Measurements from ENCODE around the gene ARHGAP12. TPM values are rescaled to one million over a fixed set of nuclear protein-coding genes. Genes with fewer than 3 reads are reported as not detected.

Gene ARHGAP12
- total RNA-seq, 1 donor from 2014 or later: 21.7 TPM

GRCh38 chr10:31953080-31953479, 24.4 kb upstream of the ARHGAP12 start:
- intact Hi-C loops (cut with DNase I): no loop called here
- DNase-seq (ENCODE audit: low spot score): no peak

- intact Hi-C loops (cut with DNase I): no loop called here
- DNase-seq (ENCODE audit: low spot score): no peak
These were observed 23.4 kb upstream of the ARHGAP12 start for GRCh38 chr10:31952066-31952465.

GRCh38 chr10:31949266-31949665, 20.6 kb upstream of the ARHGAP12 start:
- intact Hi-C loops (cut with DNase I): no loop called here
- no peak for DNase-seq (ENCODE audit: low spot score)

GRCh38 chr10:31948021-31948420, 19.4 kb upstream of the ARHGAP12 start:
- intact Hi-C loops (cut with DNase I): no loop called here
- no peak for DNase-seq (ENCODE audit: low spot score)

GRCh38 chr10:31947144-31947926, 18.7 kb upstream of the ARHGAP12 start:
- DNase-seq (ENCODE audit: low spot score): no peak
- intact Hi-C loops (cut with DNase I): loop anchor here (2.0 kb wide), 1 partner anchor 83 kb away; no protein-coding TSS in a partner anchor

GRCh38 chr10:31945392-31945791, 16.8 kb upstream of the ARHGAP12 start:
- no peak for DNase-seq (ENCODE audit: low spot score)
- intact Hi-C loops (cut with DNase I): no loop called here

- intact Hi-C loops (cut with DNase I): no loop called here
- DNase-seq (ENCODE audit: low spot score): no peak
These were observed 15.4 kb upstream of the ARHGAP12 start for GRCh38 chr10:31944071-31944433.

GRCh38 chr10:31942892-31943291, 14.3 kb upstream of the ARHGAP12 start:
- intact Hi-C loops (cut with DNase I): no loop called here
- DNase-seq (ENCODE audit: low spot score): no peak

- no peak for DNase-seq (ENCODE audit: low spot score)
- intact Hi-C loops (cut with DNase I): no loop called here
These were observed 13.8 kb upstream of the ARHGAP12 start for GRCh38 chr10:31942435-31942834.

- DNase-seq (ENCODE audit: low spot score): no peak
- intact Hi-C loops (cut with DNase I): no loop called here
These were observed 12.4 kb upstream of the ARHGAP12 start for GRCh38 chr10:31940839-31941653.

- intact Hi-C loops (cut with DNase I): no loop called here
- DNase-seq (ENCODE audit: low spot score): no peak
These were observed 11.4 kb upstream of the ARHGAP12 start for GRCh38 chr10:31939797-31940708.

- no peak for DNase-seq (ENCODE audit: low spot score)
- intact Hi-C loops (cut with DNase I): no loop called here
These were observed 8.7 kb upstream of the ARHGAP12 start for GRCh38 chr10:31937371-31937770.

- intact Hi-C loops (cut with DNase I): no loop called here
- DNase-seq (ENCODE audit: low spot score): no peak
These were observed 8.3 kb upstream of the ARHGAP12 start for GRCh38 chr10:31936933-31937332.

- intact Hi-C loops (cut with DNase I): no loop called here
- no peak for DNase-seq (ENCODE audit: low spot score)
These were observed 7.5 kb upstream of the ARHGAP12 start for GRCh38 chr10:31936086-31936485.

GRCh38 chr10:31935678-31936077, 7.0 kb upstream of the ARHGAP12 start:
- DNase-seq (ENCODE audit: low spot score): no peak

GRCh38 chr10:31932838-31933237, 4.2 kb upstream of the ARHGAP12 start:
- intact Hi-C loops (cut with DNase I): no loop called here
- no peak for DNase-seq (ENCODE audit: low spot score)

More at GRCh38 chr10:31935678-31936077, 7.0 kb upstream of the ARHGAP12 start:
- intact Hi-C loops (cut with DNase I): no loop called here

GRCh38 chr10:31930856-31931255, 2.2 kb upstream of the ARHGAP12 start:
- intact Hi-C loops (cut with DNase I): no loop called here
- no peak for DNase-seq (ENCODE audit: low spot score)

GRCh38 chr10:31930023-31930751, 1.6 kb upstream of the ARHGAP12 start:
- intact Hi-C loops (cut with DNase I): no loop called here
- no peak for DNase-seq (ENCODE audit: low spot score)
